BLaER1 treated with 17β-estradiol and CSF1 and Interleukin-3, amounts not matched to agents 10 nM and 100 nM (cell line): ENCODE measurements around the gene PRSS33.

Experiments used
- H3K27ac ChIP-seq, 11 experiments: shearing (Covaris generic); formaldehyde crosslinking; 2 replicates each; pipeline ENCODE4 v1.8.1; 2022
- H3K27me3 ChIP-seq, 11 experiments: shearing (Covaris generic); formaldehyde crosslinking; 2 replicates each; pipeline ENCODE4 v1.8.1; 2022
- H3K36me3 ChIP-seq, 11 experiments: shearing (Covaris generic); formaldehyde crosslinking; 2 replicates each; pipeline ENCODE4 v1.8.1; 2022
- H3K4me1 ChIP-seq, 10 experiments: shearing (Covaris generic); formaldehyde crosslinking; 2 replicates each; pipeline ENCODE4 v1.8.1; 2022
- H3K4me2 ChIP-seq, 11 experiments: shearing (Covaris generic); formaldehyde crosslinking; 2 replicates each; pipeline ENCODE4 v1.8.1; 2022
- H3K4me3 ChIP-seq, 10 experiments: shearing (Covaris generic); formaldehyde crosslinking; 2 replicates each; pipeline ENCODE4 v1.8.1; 2022
- H3K9ac ChIP-seq, 11 experiments: shearing (Covaris generic); formaldehyde crosslinking; 2 replicates each; pipeline ENCODE4 v1.8.1; 2022
- H3K9me3 ChIP-seq, 11 experiments: shearing (Covaris generic); formaldehyde crosslinking; replicated peaks in 1 of 11; 2 replicates each; pipeline ENCODE4 v1.8.1; 2022
- H4K20me1 ChIP-seq, 11 experiments: shearing (Covaris generic); formaldehyde crosslinking; 2 replicates each; pipeline ENCODE4 v1.8.1; 2022
- Cebpa-rat ChIP-seq, 11 experiments: shearing (Covaris generic); IDR thresholded peaks; 2 replicates each; pipeline ENCODE4 v1.8.1; 2022

Gene PRSS33

GRCh38 chr16:2784358-2785100 is 2.8 kb downstream of the PRSS33 start:
- Histone ChIP-seq H3K9ac (no peak overlapping the region), H3K27me3 (peaks cover 21 to 33% (median 28%) of the 10 kb centered on the region in 11 experiments), H3K36me3 (no peaks in the 10 kb centered on the region), H3K9me3 (no peaks in the 10 kb centered on the region), H4K20me1 (0 out of 22 replicates have a peak, but pooled peaks cover 0 to 2% (median 0%) of the 10 kb centered on the region in 11 experiments), H3K4me1 (peaks cover 0 to 10% (median 5%) of the 10 kb centered on the region in 10 experiments; a peak in 8 of 20 replicates), H3K27ac (no peak overlapping the region), H3K4me3 (no peak overlapping the region), H3K4me2 (peak overlapping the region in 5 of 11 experiments; percentile 16 to 44 (median 32); a peak in 6 of 22 replicates)
- no peak for TF ChIP-seq Cebpa-rat (IDR thresholded peaks at IDR 0.05)

GRCh38 chr16:2783581-2784357 is 3.6 kb downstream of the PRSS33 start:
- H3K36me3 ChIP-seq = no peaks in the 10 kb centered on the region
- H3K4me1 ChIP-seq = peaks cover 5 to 17% (median 11%) of the 10 kb centered on the region in 10 experiments
- peaks cover 21 to 33% (median 28%) of the 10 kb centered on the region in 11 experiments for H3K27me3 ChIP-seq
- H3K9me3 ChIP-seq = no peaks in the 10 kb centered on the region
- H3K9ac ChIP-seq = no peak overlapping the region
- H3K27ac ChIP-seq = no peak overlapping the region
- TF ChIP-seq Cebpa-rat (IDR thresholded peaks at IDR 0.05) = no peak
- H3K4me2 ChIP-seq = no peak overlapping the region
- 0 out of 22 replicates have a peak, but pooled peaks cover 0 to 2% (median 0%) of the 10 kb centered on the region in 11 experiments for H4K20me1 ChIP-seq
- H3K4me3 ChIP-seq = no peak overlapping the region

DNA sequence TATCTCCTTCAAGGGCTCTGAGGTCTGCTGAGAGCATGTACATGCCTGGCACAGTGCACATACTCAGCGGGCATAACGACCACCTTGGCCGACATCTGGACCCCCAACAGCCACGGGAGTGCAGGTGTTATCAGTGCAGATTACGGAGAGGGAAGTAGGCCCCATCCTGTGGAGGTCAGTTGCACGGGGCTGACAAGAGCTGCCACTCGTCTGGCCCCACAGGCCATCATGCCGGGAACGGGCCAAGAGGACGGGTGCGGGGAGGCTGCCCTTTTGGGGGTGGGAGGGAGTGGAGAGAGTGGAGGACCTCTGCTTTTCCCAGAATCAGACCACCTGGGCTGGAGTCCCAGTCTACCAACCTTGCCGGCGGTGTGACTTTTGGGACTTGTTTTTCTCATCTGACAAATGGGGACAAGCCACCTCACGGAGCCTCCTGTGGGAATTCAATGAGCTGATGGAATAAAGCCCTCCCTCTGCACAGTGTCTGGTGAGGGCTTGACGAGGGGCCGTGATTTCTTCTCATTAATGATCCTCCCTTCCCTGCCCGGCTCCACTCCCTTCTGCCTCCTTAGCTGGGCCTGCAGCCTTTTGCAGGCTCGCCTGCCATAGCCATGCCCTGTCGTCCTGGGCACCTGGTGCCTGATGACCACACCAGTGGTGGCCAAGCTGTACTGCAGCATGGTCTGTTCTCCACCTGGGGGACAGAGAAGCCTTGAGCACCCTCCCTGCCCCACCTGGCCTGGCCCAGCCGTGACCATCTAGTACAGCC is 4.6 kb downstream of the PRSS33 start:
- no peak overlapping the region for H3K4me3 ChIP-seq
- H3K27me3 ChIP-seq = peaks cover 21 to 31% (median 28%) of the 10 kb centered on the region in 11 experiments

DNA sequence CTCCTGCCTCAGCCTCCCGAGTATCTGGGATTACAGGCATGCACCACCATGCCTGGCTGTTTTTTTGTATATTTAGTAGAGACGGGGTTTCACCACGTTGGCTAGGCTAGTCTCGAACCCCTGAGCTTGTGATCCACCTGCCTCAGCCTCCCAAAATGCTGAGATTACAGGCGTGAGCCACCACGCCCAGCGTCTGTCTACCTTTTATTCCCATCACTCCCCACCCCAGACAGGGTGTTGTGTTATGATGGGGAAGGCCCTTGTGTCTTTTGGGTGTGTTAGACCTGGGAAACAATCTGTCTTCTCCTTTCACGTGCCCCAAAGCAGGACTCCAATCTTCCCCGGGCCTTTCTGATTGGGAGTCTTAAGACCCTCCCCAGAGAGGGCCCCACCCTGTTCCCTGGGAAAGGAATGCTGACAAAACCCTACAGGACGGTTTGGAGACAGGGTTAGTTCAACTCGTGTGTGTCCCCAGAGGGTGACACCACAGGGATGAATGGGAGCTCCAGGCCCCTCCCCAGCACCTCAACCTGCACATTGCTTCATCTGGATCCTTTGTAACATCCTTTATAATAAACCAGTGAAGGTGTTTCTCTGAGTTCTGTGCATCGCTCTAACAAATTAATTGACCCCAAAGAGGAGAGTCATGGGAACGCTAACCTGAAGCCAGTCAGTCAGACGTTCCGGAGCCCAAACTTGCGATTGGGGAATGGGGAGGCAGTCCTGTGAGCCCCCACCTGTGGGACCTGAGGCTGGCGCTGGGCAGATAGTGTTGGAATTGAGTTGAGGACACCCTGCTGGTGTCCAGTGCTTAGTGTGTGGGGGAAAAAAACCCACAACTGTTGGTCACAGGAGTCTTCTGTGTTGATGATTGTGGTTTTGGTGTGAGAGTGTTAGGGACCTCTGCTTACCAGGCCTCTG is 7.1 kb downstream of the PRSS33 start:
- H3K9me3 ChIP-seq = no peaks in the 10 kb centered on the region
- H3K27ac ChIP-seq = no peak overlapping the region
- H3K27me3 ChIP-seq = peaks cover 8 to 16% (median 14%) of the 10 kb centered on the region in 11 experiments
- peaks cover 0 to 8% (median 5%) of the 10 kb centered on the region in 11 experiments; a peak in 14 of 22 replicates for H3K36me3 ChIP-seq
- TF ChIP-seq Cebpa-rat (IDR thresholded peaks at IDR 0.05) = no peak
- no peak overlapping the region for H3K9ac ChIP-seq
- no peak overlapping the region for H3K4me3 ChIP-seq
- H3K4me1 ChIP-seq = peaks cover 22 to 35% (median 25%) of the 10 kb centered on the region in 10 experiments
- H3K4me2 ChIP-seq = no peak overlapping the region
- peaks cover 3 to 15% (median 13%) of the 10 kb centered on the region in 11 experiments; a peak in 17 of 22 replicates for H4K20me1 ChIP-seq

More for the DNA sequence above, 4.6 kb downstream of the PRSS33 start:
- Histone ChIP-seq H4K20me1 (0 out of 22 replicates have a peak, but pooled peaks cover 0 to 2% (median 0%) of the 10 kb centered on the region in 11 experiments), H3K4me2 (no peak overlapping the region), H3K27ac (no peak overlapping the region), H3K9me3 (no peaks in the 10 kb centered on the region), H3K36me3 (no peaks in the 10 kb centered on the region), H3K4me1 (peaks cover 12 to 26% (median 18%) of the 10 kb centered on the region in 10 experiments), H3K9ac (no peak overlapping the region)
- TF ChIP-seq Cebpa-rat (IDR thresholded peaks at IDR 0.05) = no peak

- peaks cover 27 to 43% (median 32%) of the 10 kb centered on the region in 10 experiments for H3K4me1 ChIP-seq
- H3K27me3 ChIP-seq = peaks cover 0 to 7% (median 5%) of the 10 kb centered on the region in 11 experiments; a peak in 15 of 22 replicates
- peaks cover 6 to 17% (median 14%) of the 10 kb centered on the region in 11 experiments; a peak in 21 of 22 replicates for H3K36me3 ChIP-seq
- TF ChIP-seq Cebpa-rat (IDR thresholded peaks at IDR 0.05) = no peak
- H3K27ac ChIP-seq = peak overlapping the region in 5 of 11 experiments; percentile 100; a peak in 9 of 22 replicates
- peak overlapping the region; percentile 74 to 99 (median 97) for H3K4me2 ChIP-seq
- H4K20me1 ChIP-seq = peaks cover 10 to 25% (median 19%) of the 10 kb centered on the region in 11 experiments; a peak in 19 of 22 replicates
- H3K9ac ChIP-seq = peak overlapping the region in 9 of 11 experiments; percentile 98 to 100 (median 100); a peak in 11 of 22 replicates
- H3K9me3 ChIP-seq = no peaks in the 10 kb centered on the region
- peak overlapping the region in 2 of 10 experiments; percentile 84 to 99; a peak in 2 of 20 replicates for H3K4me3 ChIP-seq
Measured at GRCh38 chr16:2779151-2779920, 8.0 kb downstream of the PRSS33 start.

DNA sequence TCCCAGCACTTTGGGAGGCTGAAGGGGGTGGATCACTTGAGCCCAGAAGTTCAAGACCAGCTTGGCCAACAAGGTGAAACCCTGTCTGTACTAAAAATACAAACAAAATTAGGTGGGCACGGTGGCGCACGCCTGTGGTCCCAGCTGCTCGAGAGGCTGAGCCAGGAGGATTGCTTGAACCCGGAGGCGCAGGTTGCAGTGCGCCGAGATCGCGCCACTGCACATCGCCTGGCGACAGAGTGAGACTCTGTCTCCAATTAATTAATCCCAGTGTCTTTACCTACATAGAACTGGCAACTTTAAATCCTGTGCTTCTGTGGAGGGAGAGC is 8.8 kb downstream of the PRSS33 start:
- Histone ChIP-seq H3K9me3 (no peaks in the 10 kb centered on the region), H3K27me3 (no peaks in the 10 kb centered on the region), H4K20me1 (peaks cover 13 to 32% (median 26%) of the 10 kb centered on the region in 11 experiments; a peak in 20 of 22 replicates), H3K27ac (peak overlapping the region; percentile 98 to 100 (median 100); a peak in 20 of 22 replicates), H3K36me3 (peaks cover 13 to 24% (median 21%) of the 10 kb centered on the region in 11 experiments), H3K4me1 (peaks cover 27 to 46% (median 37%) of the 10 kb centered on the region in 10 experiments), H3K9ac (peak overlapping the region; percentile 98 to 100 (median 100); a peak in 21 of 22 replicates), H3K4me3 (peak overlapping the region; percentile 73 to 100 (median 92)), H3K4me2 (peak overlapping the region; percentile 74 to 99 (median 97))
- TF ChIP-seq Cebpa-rat (IDR thresholded peaks at IDR 0.05) = no peak
